Measurements from ENCODE around the gene SLC25A47.
"Not testable (repeated sequence)": the region's sequence is repeated elsewhere in the genome, so short reads cannot be mapped to it uniquely, and the experiment has no call there.

SLC25A47 gene

GRCh38 chr14:100306998-100307765, 16.0 kb upstream of the SLC25A47 start:
- TF ChIP-seq CTCF (IDR thresholded peaks at IDR 0.05; ENCODE audit: insufficient read depth, low read depth, low read length, missing control alignments): no peak

GRCh38 chr14:100307766-100308426, 15.2 kb upstream of the SLC25A47 start:
- no peak for DNase-seq (ENCODE audit: low read depth)
- H3K4me3 ChIP-seq (ENCODE audit: low read depth, low read length): no peak overlapping the region
- TF ChIP-seq CTCF (IDR thresholded peaks at IDR 0.05; ENCODE audit: insufficient read depth, low read depth, low read length, missing control alignments): no peak

More at GRCh38 chr14:100306998-100307765, 16.0 kb upstream of the SLC25A47 start:
- no peak for DNase-seq (ENCODE audit: low read depth)
- H3K4me3 ChIP-seq (ENCODE audit: low read depth, low read length): peak overlapping the region; percentile 84

DNA sequence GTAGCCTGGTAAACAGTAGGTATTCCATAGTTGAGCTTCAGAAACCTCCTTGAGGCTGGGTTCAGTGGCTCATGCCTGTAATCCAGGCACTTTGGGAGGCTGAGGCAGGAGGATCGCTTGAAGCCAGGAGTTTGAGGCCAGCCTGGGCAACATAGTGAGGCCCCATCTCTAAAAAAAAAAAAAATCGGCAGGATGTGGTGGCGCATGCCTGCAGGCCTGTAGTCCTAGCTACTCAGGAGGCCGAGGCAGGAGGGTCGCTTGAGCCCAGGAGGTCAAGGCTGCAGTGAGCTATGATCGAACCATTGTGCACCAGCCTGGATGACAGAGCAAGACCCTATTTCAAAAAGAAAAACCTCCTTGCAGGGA, 14.7 kb upstream of the SLC25A47 start:
- not testable (repeated sequence) for DNase-seq (ENCODE audit: low read depth); H3K4me3 ChIP-seq (ENCODE audit: low read depth, low read length)

GRCh38 chr14:100309028-100309737, 14.0 kb upstream of the SLC25A47 start:
- no peak for DNase-seq (ENCODE audit: low read depth)
- no peak for TF ChIP-seq CTCF (IDR thresholded peaks at IDR 0.05; ENCODE audit: insufficient read depth, low read depth, low read length, missing control alignments)
- no peak overlapping the region for H3K4me3 ChIP-seq (ENCODE audit: low read depth, low read length)

DNA sequence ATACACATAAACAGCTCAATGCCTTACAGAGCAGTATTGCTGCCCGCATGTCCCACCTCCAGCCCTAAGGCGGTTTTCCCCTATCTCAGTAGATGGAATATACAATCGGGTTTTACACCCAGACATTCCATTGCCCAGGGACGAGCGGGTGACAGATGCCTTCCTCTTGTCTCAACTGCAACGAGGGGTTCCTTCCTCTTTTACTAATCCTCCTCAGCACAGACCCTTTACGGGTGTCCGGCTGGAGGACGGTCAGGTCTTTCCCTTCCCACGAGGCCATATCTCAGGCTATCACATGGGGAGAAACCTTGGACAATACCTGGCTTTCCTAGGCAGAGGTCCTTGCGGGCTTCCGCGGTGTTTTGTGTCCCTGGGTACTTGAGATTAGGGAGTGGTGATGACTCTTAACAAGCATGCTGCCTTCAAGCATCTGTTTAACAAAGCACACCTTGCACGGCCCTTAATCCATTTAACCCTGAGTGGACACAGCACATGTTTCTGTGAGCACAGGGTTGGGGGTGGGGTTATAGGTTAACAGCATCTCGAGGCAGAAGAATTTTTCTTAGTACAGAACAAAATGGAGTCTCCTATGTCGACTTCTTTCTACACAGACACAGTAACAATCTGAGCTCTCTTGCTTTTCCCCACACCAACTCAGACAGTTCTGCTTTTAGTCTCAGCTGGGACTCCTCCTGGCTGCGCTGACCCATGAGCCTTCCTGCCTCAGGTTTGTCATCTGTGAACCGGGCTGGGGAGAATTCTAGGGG, 10.8 kb upstream of the SLC25A47 start:
- H3K4me3 ChIP-seq (ENCODE audit: low read depth, low read length); DNase-seq (ENCODE audit: low read depth): not testable (repeated sequence)

GRCh38 chr14:100312877-100313400, 10.2 kb upstream of the SLC25A47 start:
- no peak for TF ChIP-seq CTCF (IDR thresholded peaks at IDR 0.05; ENCODE audit: insufficient read depth, low read depth, low read length, missing control alignments)
- no peak for DNase-seq (ENCODE audit: low read depth)
- H3K4me3 ChIP-seq (ENCODE audit: low read depth, low read length): no peak overlapping the region

DNA sequence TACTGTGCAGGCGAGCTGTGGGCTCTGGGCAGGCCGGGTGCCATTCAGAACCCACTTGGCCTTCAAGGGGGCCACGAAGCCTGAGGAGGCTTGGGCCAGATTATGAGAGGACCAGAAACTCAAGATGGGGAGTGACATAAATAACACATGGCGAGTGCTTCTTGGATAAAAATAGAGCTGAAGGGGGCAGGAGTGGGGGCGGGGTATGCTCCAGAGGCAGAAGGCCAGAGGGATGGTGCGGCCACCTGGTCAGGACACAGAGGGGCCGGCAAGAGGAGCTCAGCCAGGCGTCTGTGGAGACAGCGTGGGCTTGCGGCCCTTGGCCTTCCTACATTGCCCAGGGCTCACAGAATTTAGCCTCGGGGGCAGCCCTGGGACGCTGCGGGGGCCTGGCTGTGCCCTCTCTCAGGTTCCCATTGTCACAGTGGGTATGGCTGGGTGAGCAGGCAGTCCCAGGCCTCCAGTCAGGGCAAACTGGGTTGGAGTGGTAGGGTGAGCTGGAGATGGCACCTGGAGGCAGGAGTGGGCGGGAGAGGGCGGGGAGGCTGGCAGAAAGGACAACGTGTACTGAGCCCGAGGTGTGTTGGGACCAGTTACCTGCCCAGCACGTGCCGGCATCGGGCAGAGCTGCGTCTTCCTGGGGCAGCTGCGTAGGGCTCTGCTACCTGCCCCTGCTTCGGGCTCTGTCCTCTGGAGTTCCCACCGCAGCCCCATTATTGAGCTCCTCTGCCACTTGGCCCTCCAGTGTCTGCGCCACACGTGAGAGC, 9.5 kb upstream of the SLC25A47 start:
- H3K4me3 ChIP-seq (ENCODE audit: low read depth, low read length): no peak overlapping the region
- DNase-seq (ENCODE audit: low read depth): no peak
- TF ChIP-seq CTCF (IDR thresholded peaks at IDR 0.05; ENCODE audit: insufficient read depth, low read depth, low read length, missing control alignments): no peak

Measured in GM12865 (cell line).